Measurements from ENCODE around the gene ANKRD63.

ANKRD63 gene

GRCh38 chr15:40240619-40241221 lies 42.1 kb downstream of the ANKRD63 start:
- DNase-seq = no peak

DNA sequence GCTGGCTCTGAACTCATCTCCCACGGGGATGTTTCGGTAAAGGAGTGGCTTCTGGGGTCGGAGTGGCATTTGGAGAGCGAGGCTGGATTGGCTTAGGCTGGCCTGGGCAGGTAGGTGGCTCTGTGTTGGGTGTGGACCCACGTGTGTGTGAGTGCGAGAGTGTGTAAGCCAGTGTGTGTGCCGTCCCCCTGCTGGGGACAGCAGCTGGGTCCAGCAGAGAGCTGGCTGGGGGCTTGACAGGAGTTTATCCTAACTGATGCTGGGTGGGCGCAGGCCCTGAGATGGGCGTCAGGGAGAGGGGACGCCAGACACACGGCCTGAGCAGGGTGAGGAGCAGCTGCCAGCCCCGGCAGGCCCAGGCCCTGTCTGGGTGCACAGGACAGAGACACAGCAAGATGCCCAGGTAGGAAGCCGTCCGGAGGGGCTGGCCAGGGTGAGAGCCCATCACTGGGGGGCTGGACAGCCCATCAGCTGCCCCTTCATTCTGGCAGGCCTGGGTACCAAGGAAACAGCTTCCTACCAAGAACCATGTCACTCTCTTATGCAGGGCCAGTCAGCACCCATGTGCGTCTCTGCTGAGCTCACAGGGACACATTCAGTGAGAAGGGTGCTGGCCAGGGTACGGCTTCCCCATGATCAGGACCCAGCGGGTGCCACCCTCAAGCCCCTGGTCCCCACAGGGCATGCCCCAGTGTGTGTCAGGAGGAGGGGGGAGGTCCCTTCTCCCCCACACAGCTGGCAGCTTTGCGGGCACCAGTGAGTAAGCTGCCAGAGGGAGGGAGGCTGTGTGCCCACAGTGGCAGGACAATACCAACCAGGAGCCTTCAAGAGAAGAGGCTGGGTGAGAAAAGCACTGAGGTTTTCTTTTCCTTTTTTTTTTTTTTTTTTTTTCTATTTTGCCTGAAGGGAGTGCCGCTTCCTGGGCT lies 42.9 kb downstream of the ANKRD63 start:
- DNase-seq = no peak

DNA sequence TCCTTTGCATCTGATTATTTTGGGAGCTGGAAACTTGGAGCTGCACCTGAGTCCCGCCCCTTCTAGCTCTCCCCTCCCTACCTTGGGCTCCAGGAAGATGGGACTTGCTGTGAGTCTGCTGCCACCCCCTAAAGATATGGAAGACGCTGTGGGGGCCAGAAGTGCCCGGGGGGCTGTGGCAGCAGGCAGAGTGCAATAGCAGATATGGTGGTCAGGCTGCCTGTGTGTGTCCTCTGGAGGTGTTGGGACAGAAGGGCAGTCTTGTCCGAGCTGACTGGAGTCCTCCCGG lies 43.5 kb downstream of the ANKRD63 start:
- DNase-seq = no peak

DNA sequence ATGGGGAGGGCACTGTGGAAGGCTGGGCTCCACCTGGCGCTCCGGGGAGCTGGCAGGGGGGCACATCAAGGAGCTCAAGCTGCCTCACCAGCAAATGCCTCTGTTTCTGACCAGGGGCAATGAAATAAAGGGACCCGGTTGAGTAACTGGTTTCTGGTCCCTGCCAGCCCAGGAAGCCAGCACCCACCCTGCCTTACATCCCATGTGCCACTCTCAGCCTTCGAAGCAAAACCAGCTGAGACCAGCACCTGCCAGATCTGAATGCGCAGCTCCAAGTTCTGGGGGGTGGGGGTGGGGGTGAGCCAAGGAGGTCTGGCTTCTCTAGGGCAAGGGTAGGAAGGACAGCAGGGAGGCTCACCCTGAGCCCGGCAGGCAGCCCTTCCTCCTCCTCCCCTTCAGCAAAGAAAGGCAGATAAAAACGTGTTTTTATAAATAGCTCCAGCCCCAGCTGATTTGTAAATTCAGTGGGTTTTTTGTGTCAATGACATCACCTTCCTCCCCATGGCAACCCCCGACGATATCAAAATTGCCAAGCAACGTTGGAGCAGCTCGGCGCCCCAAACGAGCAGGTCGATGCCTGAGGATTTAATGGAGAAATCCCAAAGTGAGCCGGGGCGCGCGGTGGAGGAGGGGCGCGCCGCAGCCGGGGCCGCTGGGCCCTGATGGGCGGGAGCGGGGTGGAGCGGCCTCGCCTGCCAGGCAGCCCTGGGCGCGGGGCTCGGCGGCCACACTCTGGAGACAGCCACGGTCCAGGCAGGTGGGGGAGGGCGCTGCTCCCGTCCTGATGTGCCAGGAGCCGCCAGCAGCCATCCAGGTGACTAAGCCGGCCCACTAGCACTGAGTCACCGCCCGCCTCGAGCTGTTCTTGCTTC lies 44.1 kb downstream of the ANKRD63 start, which contains the start of gene PAK6:
Gene PAK6 (plus strand): TSS at position 532 of the 872 bp plus-strand sequence. CDS start 25,723 bp downstream, outside the sequence.
- DNase-seq = peak; percentile 67

DNA sequence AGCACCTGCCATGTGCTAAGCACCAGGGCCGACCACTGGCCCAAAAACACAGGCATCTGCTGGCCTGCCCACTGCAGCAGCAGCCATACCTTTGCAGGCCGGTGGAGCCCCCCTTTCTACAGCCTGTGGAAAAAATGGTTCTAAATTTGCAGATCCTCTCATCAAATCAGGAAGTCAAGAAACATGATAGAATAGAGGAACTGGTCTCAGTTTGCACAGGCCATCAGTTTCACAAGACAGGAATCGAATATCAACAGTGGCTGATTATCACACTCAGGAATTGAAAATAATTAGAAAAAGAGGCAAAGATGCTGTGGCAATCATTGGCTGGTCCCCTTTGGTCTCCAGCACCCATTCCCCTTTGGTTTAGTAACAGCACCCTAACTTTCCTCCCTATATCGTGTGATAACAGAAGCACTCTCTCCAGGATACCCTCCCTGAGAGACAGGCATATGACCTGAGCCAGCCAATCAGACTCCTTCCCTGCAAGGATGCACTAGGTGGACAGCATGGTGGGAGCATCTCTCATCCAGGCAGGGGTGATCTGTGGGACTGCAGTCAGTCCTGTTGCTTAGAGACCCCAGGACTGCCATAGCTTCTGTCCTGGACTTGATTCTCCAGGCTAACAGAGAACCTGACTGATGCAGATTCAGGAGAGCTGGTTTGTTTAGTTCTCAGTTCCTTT lies 47.5 kb downstream of the ANKRD63 start:
- peak; percentile 44 for DNase-seq

DNA sequence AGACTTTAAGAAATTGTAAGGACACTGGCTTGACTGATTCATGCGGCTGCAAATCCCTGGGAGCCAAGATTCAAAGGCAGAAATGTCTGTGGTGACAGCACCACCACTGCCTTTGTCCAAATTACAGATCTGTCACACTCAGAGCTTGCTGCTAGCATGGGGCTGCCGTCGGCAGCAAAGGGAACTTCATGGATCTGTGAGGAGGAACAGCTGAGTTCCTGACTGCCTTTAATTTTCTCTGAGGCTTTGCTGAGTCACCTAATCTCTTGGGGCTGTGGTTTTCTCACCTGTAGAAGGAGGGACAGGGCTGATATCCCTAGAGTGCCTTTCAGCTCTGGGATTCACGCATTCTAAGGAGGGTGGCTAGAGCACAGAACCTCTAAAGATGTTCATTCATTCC lies 48.1 kb downstream of the ANKRD63 start:
- peak; percentile 22 for DNase-seq

- no peak for DNase-seq
Observed at GRCh38 chr15:40233727-40234577, 48.9 kb downstream of the ANKRD63 start.

DNA sequence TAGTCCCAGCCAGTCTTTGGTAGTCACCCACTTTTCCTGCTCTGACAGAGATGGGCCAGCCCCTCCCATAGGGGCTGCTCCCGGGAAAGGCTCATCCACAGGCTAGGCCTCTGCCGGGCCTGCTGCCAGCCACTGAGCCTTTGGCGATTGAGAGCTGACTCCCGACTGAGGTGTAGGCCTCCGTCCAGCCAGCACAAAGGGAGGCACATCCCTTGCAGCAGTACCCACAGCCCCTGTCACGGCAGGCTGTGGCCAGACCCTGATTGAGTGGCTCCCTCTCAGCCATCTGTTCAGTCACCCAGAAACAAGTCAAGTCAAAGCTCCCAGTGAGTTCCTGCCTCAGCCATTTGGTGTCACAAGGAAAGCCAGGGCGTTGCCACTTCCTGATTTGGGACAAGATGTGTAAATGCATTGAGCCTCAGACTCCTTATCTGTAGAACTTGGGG lies 50.2 kb downstream of the ANKRD63 start:
- peak; percentile 13 for DNase-seq
